Stimulated activated CD8-positive, alpha-beta memory T cell treated with anti-CD3 and anti-CD28 coated beads, Interleukin-4, amount 100 ng/mL, for 24 hours (primary cell): ENCODE measurements around the gene ANAPC2.

Experiments
- DNase-seq: peaks from one replicate; pipeline ENCODE4 v3.0.0-alpha.2; 2020; ENCODE audit warnings: low read depth

The ANAPC2 gene

DNA sequence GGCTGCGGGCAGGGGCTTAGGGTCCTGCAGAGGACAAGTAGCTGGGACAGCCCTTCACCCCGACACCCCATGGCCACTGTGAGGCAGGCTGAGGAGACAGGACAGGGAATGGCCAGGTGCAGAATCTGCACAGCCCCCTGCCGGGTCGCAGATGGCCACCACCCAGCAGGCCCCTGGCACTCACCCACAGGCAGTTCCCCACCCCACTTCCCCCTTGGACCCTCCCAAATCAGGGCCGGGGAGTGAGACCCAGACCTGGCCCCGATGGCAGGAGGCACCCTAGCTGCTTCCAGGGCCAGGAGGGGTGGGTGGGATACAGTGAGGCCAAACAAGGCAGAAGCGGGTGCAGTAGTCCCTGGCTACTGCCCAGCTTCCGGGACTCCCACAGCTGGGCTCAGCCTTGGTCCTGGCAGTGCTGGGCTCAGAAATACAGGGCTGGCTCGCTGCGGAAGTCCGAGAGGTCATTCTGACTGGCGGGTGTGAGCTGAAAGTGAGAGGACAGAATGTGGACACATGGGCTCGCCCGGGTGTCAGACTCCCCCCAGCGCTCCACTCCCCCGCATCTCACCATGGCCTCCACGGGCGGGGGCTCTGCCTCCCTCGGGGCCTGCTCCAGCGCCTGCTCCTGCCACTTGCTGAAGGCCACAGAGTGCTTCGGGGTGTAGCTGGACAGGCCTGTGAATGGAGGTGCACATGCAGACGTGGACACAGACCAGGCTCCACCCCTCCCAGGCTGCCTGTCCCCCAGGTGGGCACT, 3.5 kb upstream of the ANAPC2 start:
- no peak for DNase-seq

- no peak for DNase-seq
Measured at GRCh38 chr9:137191245-137191644, 2.9 kb upstream of the ANAPC2 start.

- no peak for DNase-seq
Measured at GRCh38 chr9:137190315-137190856, 2.0 kb upstream of the ANAPC2 start.

DNA sequence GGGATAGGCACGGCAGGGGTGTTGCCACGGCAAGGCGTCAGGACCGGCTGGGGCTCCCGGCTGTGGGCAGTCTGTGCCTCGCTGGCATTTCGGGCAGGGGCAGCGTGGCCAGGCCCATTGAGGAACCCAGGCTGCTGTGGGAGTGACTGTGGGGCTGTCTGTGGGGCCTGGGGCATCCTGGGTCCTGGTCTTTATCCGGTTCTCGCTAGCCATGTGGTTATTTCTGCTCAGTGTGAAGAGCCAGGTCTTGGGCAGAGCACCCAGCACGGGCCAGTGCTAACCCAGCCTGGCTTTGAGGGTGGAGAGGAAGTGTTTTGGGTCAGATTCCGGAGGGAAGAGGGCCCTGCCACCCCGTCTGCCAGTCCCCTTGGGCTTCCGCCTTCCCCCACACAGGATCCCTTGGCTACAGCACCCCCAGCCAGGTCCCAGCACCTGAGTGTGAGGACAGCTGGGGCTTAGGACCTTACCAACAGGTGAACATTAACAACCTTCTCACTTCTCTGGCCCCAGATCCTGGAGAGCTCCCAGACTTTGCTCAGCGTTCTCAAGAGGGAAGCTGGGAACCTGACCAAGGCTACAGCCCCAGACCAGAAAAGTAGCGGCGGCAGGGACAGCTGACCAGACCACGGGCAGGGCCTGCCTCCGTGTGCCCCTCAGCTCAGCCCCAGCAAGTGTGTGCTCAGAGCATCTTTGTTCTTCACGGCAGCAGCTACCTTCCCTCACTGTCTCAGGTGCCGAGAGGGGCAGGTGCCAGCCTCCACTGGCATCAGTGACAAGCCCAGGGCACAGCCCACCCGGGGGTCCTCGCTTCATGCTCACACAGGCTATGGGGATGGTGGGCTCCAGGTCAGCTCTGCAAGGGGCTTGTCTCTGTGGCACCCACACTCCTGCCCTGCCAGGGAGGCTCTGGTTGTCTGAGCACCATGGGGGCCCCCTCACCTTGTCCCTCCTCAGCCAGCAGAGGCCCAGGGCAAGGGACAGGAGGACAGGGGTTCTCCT, 1.2 kb upstream of the ANAPC2 start:
- no peak for DNase-seq

GRCh38 chr9:137188086-137188489, 272 bp downstream of the ANAPC2 start:
- DNase-seq: no peak

DNA sequence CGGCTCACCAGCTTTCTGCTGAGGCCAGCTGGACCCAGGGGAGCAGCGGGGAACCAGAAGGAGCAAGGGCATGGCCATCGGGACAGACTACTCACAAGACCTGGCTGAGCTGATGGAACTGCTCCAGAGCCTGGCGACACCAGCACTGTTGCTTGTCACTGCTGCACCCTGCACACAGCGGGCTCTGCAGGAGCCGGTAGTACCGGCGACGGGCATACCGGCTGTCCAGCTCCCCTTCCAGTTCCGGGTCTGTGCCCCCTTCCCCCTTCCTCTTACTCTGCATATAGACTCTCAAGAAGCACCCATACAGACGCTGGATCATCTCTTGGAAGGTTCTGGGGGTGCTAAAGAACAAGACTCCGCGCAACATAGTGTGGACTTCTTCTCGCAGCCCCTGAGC, 974 bp downstream of the ANAPC2 start:
- DNase-seq: no peak

- DNase-seq: no peak
Measured at GRCh38 chr9:137186385-137186784, 2.0 kb downstream of the ANAPC2 start.

GRCh38 chr9:137185921-137186320, 2.4 kb downstream of the ANAPC2 start:
- DNase-seq: no peak

DNA sequence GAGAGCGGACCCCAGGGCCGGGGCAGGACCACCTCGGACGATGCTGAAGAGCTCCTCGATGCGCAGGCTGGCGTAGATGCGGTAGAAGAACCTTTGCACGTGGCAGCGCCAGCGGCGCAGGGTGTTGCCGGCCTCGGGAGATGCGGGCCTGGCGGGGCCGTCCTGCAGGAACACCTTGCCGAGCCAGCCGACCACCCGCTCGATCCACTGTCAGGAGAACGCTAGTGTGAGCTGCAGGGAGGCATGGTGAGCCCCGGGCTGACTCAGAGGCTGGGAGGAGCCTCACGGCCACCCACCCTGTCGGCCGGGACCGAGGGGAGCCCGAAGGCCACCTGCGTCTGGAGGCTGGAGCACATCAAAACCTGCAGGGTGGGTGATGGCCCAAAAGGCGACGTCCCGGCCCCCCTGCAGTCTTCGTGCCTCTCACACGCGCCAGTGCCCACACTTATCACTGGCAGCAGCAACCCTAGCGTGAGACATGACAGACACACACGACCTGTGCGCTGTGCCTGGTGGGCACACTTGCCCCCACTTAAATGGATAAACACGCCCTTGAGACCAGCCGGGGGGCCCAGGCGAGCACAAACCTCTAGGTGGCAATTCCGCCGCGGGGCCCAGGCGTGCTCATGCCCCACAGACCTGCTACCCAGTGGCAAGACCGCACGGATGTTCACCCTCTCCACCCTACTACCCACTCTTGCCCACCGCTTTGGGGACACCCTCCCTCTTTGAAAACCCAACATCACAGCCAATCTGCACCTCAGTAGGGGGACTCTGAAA, 3.3 kb downstream of the ANAPC2 start:
- no peak for DNase-seq

DNA sequence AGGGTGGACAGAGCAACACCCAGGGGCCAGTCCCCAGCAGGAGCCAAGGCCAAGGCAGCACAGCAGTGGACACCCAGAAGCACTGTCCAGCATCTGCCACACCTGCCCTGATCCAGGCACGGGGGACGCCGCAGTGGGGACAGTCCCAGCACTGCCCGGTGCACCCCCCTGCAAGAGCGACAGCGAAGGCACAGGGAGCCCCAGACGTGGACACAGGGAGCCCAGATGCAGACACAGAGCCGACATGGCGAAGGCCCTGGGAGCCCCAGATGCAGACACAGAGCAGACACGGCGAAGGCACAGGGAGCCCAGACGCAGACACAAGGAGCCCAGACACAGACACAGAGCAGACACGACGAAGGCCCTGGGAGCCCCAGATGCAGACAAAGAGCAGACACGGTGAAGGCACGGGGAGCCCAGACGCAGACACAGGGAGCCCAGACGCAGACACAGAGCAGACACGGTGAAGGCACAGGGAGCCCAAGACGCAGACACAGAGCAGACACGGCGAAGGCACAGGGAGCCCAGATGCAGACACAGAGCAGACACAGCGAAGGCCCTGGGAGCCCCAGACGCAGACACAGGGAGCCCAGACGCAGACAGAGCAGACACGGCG, 4.3 kb downstream of the ANAPC2 start:
- DNase-seq: no peak

GRCh38 chr9:137182836-137183235, 5.5 kb downstream of the ANAPC2 start:
- no peak for DNase-seq

DNA sequence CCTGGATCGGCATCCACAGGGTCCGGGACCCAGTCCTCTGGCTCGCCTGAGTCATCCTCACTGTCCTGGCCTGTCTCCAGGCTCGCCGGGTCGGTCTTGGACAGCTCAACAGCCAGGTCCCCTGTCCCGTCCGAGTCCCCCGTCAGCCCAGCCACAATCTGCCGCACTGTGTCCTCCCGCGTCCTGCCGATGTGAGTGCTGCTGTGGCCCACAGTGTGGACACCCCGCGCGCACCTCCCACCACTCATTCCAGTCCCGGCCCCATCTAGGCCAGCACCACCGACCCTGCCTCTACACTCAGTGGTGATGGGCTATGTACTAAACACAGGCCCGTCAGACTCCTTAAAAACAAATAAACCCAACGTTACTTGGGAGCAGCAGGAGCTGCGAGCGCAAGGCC, 6.7 kb downstream of the ANAPC2 start:
- no peak for DNase-seq

DNA sequence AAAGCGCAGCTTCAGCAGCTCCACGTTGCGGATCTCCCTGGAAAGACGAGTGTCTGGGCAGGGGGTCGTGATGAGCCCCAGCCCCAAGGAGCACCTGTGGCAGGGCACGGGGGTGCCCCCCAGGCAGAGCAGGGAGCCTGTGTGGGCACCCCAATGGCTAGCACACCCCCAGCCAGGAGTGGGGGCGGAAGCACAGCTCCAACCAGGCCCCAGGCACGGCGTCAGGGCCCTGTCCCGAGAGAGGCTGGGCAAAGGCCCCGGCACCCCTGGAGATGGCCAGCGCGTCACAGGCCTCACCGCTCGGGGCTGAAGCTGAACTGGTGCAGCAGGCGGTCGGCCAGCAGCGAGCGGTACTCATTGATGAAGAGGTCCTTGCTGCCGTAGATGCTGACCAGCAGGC, 7.9 kb downstream of the ANAPC2 start:
- DNase-seq: no peak

- DNase-seq: no peak
Measured at GRCh38 chr9:137179761-137180160, 8.6 kb downstream of the ANAPC2 start.

DNA sequence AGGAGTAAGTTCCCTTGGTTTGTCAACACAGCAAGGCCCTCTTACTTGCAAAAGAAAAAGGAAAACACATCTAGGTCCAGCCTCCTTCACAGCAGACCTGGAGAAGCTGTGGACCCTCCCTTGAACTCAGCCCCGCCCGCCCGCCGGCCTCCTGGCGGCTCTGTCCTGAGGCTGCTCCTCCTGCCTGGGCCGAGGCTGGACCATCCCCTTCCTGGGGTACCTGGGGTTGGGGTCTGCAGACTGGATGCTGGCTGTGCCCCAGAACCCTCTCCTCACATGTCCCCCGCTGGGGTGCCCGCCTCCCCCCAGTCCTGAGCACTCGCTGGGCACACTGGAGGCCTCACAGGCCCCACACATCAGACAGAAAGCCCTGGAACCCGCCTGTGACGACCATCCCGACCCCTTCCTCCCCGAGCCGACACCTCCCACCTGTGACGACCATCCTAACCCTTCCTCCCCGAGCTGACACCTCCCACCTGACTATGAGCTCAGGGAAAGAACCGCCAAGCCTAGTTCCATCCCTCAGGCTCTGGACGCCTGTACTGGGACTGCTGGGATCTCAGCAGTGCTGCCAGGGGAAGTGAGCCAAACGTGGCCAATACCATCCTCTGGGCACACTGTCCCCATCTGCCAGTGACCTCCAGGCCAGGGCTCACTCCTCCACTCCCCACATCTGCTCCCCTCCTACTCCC, 9.3 kb downstream of the ANAPC2 start:
- DNase-seq: no peak

DNA sequence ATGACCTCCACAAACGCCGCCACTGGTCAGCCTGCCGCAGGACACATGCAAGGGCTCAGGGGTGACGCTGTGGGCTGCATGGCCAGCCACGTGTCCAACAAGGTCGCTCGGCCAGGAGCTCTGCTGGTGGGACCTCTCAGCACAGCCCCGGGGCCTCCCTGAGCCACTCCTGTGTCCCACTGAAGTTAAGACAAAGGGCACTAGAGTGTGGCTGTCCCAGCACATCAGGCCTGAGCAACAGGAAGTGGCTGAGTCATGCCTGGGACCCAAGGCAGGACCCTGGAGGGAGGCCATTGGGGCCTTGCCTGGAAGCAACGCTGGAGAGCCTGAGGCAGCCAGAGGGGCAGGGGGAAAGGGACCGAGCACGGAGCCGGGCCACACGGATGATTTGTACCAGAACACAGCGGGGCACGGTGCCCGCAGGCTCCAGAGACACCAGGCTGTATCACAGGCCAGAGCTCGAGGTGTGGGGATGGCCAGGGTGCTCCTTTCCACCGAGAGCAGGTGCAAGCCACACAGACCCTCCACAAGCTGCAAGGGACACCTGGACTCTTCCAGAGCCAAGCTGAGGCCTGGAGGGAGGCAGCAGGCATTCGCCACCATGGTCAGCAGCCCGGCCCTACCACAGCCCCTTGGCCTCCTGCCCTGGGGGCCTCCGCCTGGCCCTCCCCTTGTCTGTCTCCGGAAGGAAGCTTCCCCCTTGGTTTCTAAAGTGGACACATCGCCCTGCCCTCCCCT, 10.0 kb downstream of the ANAPC2 start:
- DNase-seq: no peak

- DNase-seq: no peak
Measured at GRCh38 chr9:137176302-137177182, 11.8 kb downstream of the ANAPC2 start.

DNA sequence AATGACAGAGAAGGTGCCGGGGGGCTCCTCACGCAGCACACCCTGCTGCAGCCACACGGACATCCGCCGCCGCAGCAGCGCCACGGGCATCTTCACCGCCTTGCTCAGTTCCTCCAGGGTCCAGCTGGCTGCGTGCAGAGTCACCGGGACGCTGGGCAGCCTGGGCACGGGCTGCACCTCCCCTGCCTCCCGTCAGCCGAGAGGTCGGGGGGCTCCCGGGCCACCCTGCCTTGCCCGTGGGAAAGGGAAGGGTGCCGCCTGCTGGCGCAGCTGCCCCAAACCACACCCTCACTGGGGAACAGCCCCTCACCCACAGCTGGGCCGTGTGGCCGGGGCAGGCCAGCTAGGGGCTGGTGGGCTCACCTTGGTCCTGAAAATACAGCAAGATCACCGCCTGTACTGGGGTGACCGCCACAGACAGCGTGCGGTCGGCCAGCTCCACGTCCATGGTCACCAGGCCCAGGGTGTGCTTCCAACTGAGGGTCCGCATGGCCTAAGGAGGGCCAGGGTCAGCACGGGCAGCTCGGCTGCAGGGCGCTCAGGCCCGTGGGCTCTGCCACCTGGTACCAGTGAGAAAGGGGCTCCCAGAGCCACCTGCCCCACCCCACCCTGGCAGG, 12.9 kb downstream of the ANAPC2 start:
- no peak for DNase-seq
